ENCODE data around the gene FOXO3B. TPM values are rescaled to one million over a fixed set of nuclear protein-coding genes. Genes with fewer than 3 reads are reported as not detected.
"Not testable (repeated sequence)": the region's sequence is repeated elsewhere in the genome, so short reads cannot be mapped to it uniquely, and the experiment has no call there.

Gene FOXO3B
- total RNA-seq, 1 donor from 2014 or later: 5.7 TPM

DNA sequence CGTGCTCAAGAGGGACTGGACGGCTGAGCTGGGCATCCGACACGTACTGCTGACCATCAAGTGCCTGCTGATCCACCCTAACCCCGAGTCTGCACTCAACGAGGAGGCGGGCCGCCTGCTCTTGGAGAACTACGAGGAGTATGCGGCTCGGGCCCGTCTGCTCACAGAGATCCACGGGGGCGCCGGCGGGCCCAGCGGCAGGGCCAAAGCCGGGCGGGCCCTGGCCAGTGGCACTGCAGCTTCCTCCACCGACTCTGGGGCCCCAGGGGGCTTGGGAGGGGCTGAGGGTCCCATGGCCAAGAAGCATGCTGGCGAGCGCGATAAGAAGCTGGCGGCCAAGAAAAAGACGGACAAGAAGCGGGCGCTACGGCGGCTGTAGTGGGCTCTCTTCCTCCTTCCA lies 4.7 kb downstream of the FOXO3B start:
- H3K27ac Mint-ChIP-seq; H3K4me3 Mint-ChIP-seq; H3K4me1 Mint-ChIP-seq (ENCODE audit: low read depth); intact Hi-C loops (cut with micrococcal nuclease); H3K27me3 Mint-ChIP-seq (ENCODE audit: insufficient read depth); DNase-seq (ENCODE audit: low spot score): not testable (repeated sequence)
- H3K36me3 Mint-ChIP-seq (ENCODE audit: low read depth): peaks cover 24% of the 10 kb centered on the region
- peaks cover 15% of the 10 kb centered on the region for H3K9me3 Mint-ChIP-seq

GRCh38 chr17:18676928-18677327 lies 5.2 kb downstream of the FOXO3B start:
- intact Hi-C loops (cut with micrococcal nuclease); H3K27me3 Mint-ChIP-seq (ENCODE audit: insufficient read depth); H3K4me1 Mint-ChIP-seq (ENCODE audit: low read depth); H3K4me3 Mint-ChIP-seq; H3K27ac Mint-ChIP-seq; DNase-seq (ENCODE audit: low spot score): not testable (repeated sequence)
- H3K9me3 Mint-ChIP-seq: peaks cover 15% of the 10 kb centered on the region
- peaks cover 26% of the 10 kb centered on the region for H3K36me3 Mint-ChIP-seq (ENCODE audit: low read depth)

DNA sequence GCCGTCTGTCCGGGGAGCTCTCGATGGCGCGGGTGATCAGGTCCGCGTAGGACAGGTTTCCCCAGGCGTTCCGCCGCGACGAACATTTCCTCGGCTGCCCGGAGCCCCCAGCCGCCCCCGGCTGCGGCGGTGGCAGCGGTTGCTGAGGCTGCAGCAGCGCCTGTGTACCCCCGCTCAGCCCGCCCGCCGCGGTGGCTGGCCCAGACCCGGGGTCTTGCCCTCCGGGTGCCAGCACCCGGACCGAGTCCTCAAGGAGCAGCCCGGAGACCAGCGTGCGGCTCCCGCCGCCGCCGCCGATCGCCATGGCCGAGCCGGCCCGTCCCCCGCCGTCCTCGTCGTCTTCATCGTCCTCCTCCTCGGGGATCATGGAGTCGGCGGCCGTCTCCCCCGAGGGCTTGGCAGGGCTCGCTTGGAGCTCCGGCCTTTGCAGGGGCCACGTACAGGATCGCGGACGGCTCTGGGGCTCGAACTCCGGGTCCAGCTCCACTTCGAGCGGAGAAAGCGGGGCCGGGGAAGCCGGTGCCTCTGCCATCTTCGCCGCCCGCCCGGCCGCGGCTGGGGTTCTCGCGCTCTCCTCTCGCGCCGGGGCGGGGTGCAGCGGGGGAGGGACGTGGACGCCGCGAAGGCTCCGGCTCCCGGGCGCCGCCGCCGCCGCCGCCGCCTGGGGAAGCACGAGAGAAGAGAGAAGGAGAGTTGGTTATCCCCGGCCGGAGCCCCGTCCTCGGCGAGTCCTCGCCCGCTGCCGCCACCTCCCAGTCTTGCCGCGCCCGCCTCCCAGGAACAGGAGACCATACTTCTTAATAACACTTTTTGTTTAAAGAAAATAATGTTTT lies 9.5 kb downstream of the FOXO3B start:
- H3K27me3 Mint-ChIP-seq (ENCODE audit: insufficient read depth); H3K4me3 Mint-ChIP-seq; H3K4me1 Mint-ChIP-seq (ENCODE audit: low read depth); DNase-seq (ENCODE audit: low spot score); intact Hi-C loops (cut with micrococcal nuclease); H3K27ac Mint-ChIP-seq: not testable (repeated sequence)
- Mint-ChIP-seq H3K9me3 (peaks cover 33% of the 10 kb centered on the region), H3K36me3 (ENCODE audit: low read depth) (peaks cover 50% of the 10 kb centered on the region)

GRCh38 chr17:18668625-18669024 lies 13.5 kb downstream of the FOXO3B start:
- intact Hi-C loops (cut with micrococcal nuclease); H3K27ac Mint-ChIP-seq; H3K4me1 Mint-ChIP-seq (ENCODE audit: low read depth); H3K4me3 Mint-ChIP-seq; H3K27me3 Mint-ChIP-seq (ENCODE audit: insufficient read depth); DNase-seq (ENCODE audit: low spot score): not testable (repeated sequence)
- Mint-ChIP-seq H3K36me3 (ENCODE audit: low read depth) (peaks cover 34% of the 10 kb centered on the region), H3K9me3 (peaks cover 31% of the 10 kb centered on the region)

GRCh38 chr17:18667535-18667934 lies 14.6 kb downstream of the FOXO3B start:
- H3K4me3 Mint-ChIP-seq; DNase-seq (ENCODE audit: low spot score); intact Hi-C loops (cut with micrococcal nuclease); H3K27ac Mint-ChIP-seq; H3K4me1 Mint-ChIP-seq (ENCODE audit: low read depth); H3K27me3 Mint-ChIP-seq (ENCODE audit: insufficient read depth): not testable (repeated sequence)
- Mint-ChIP-seq H3K36me3 (ENCODE audit: low read depth) (peaks cover 35% of the 10 kb centered on the region), H3K9me3 (peaks cover 38% of the 10 kb centered on the region)

- H3K27ac Mint-ChIP-seq; H3K4me1 Mint-ChIP-seq (ENCODE audit: low read depth); H3K27me3 Mint-ChIP-seq (ENCODE audit: insufficient read depth); intact Hi-C loops (cut with micrococcal nuclease); H3K4me3 Mint-ChIP-seq; DNase-seq (ENCODE audit: low spot score): not testable (repeated sequence)
- H3K9me3 Mint-ChIP-seq: peaks cover 48% of the 10 kb centered on the region
- peaks cover 30% of the 10 kb centered on the region for H3K36me3 Mint-ChIP-seq (ENCODE audit: low read depth)
Observed at GRCh38 chr17:18666326-18666725, 15.8 kb downstream of the FOXO3B start.

DNA sequence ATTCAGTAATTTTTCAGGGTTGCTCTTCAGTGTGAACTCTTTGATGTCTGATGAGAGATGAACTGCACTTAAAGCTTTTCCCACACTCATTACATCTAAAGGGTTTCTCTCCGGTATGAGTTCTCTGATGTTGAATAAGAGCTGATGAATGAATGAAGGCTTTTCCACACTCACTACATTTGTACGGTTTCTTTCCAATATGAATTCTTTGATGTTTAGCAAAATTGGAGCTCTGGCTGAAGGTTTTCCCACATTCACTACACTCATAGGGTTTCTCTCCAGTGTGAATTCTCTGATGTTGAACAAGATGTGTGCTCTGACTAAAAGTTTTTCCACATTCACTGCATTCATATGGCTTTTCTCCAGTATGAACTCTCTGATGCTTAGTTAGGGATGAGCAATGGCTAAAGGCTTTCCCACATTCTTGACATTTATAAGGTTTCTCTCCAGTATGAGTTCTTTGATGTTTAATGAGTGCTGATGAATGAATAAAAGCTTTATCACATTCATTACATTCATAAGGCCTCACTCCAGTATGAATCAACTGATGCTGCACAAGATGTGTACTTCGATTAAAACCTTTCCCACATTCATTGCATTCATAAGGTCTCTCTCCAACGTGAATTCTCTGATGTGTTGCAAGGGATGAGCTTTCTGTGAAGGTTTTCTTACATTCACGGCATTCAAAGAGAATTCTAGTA lies 20.0 kb downstream of the FOXO3B start:
- H3K36me3 Mint-ChIP-seq (ENCODE audit: low read depth): not testable (repeated sequence)

DNA sequence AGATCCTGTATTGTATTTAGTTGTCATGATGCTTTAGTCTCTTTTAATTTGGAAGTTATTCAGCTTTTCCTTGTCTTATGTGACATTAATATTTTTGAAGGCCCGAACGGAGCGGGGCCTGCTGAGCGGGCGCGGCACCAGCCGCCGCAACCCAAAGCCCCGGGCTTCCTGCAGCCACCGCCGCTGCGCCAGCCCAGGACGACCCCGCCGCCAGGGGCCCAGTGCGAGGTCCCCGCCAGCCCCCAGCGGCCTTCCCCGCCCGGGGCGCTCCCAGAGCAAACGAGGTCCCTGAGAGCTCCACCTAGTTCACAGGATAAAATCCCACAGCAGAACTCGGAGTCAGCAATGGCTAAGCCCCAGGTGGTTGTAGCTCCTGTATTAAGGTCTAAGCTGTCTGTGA lies 32.0 kb downstream of the FOXO3B start:
- DNase-seq (ENCODE audit: low spot score); H3K27ac Mint-ChIP-seq; H3K27me3 Mint-ChIP-seq (ENCODE audit: insufficient read depth); H3K9me3 Mint-ChIP-seq; intact Hi-C loops (cut with micrococcal nuclease); H3K4me1 Mint-ChIP-seq (ENCODE audit: low read depth); H3K4me3 Mint-ChIP-seq; H3K36me3 Mint-ChIP-seq (ENCODE audit: low read depth): not testable (repeated sequence)

More for the DNA sequence above, 20.0 kb downstream of the FOXO3B start:
- H3K4me3 Mint-ChIP-seq; H3K27me3 Mint-ChIP-seq (ENCODE audit: insufficient read depth); DNase-seq (ENCODE audit: low spot score); H3K27ac Mint-ChIP-seq; H3K4me1 Mint-ChIP-seq (ENCODE audit: low read depth); intact Hi-C loops (cut with micrococcal nuclease): not testable (repeated sequence)
- peaks cover 34% of the 10 kb centered on the region for H3K9me3 Mint-ChIP-seq

GRCh38 chr17:18644291-18644690 lies 37.8 kb downstream of the FOXO3B start, which contains the start of gene TBC1D28:
Gene TBC1D28 (minus strand): TSS chr17:18644391. CDS start chr17:18641352, 3,039 bp downstream.
- H3K4me1 Mint-ChIP-seq (ENCODE audit: low read depth); H3K9me3 Mint-ChIP-seq; H3K27me3 Mint-ChIP-seq (ENCODE audit: insufficient read depth); DNase-seq (ENCODE audit: low spot score); H3K27ac Mint-ChIP-seq; H3K4me3 Mint-ChIP-seq; H3K36me3 Mint-ChIP-seq (ENCODE audit: low read depth); intact Hi-C loops (cut with micrococcal nuclease): not testable (repeated sequence)

GRCh38 chr17:18643124-18643523 lies 39.0 kb downstream of the FOXO3B start:
- H3K27ac Mint-ChIP-seq; H3K4me3 Mint-ChIP-seq; intact Hi-C loops (cut with micrococcal nuclease); H3K4me1 Mint-ChIP-seq (ENCODE audit: low read depth); H3K9me3 Mint-ChIP-seq; H3K27me3 Mint-ChIP-seq (ENCODE audit: insufficient read depth); H3K36me3 Mint-ChIP-seq (ENCODE audit: low read depth); DNase-seq (ENCODE audit: low spot score): not testable (repeated sequence)

DNA sequence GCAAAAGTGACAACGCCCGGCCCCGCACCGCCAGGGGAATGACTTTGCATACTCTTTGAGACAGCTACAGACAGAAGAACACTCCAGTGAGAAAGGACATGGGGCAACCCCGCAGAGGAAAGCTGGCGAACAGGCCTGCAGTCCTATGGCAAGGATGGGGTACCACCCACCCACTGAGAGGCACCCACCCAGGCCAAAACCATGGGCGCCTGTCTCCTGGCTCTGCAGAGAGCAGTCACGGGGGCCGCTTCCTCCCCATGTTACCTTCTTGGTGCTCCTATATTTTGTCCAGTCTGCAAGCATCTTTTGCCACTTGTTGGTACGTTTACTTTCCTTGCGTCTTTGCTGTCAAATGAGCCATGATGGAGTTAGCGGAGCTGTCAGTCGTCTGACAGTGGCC lies 43.8 kb downstream of the FOXO3B start:
- H3K36me3 Mint-ChIP-seq (ENCODE audit: low read depth); DNase-seq (ENCODE audit: low spot score); H3K4me3 Mint-ChIP-seq; H3K9me3 Mint-ChIP-seq; H3K27ac Mint-ChIP-seq; H3K4me1 Mint-ChIP-seq (ENCODE audit: low read depth); intact Hi-C loops (cut with micrococcal nuclease): not testable (repeated sequence)
- H3K27me3 Mint-ChIP-seq (ENCODE audit: insufficient read depth): peaks cover 14% of the 10 kb centered on the region

GRCh38 chr17:18636237-18636636 lies 45.9 kb downstream of the FOXO3B start:
- H3K4me3 Mint-ChIP-seq; H3K4me1 Mint-ChIP-seq (ENCODE audit: low read depth); H3K36me3 Mint-ChIP-seq (ENCODE audit: low read depth); DNase-seq (ENCODE audit: low spot score); H3K9me3 Mint-ChIP-seq; intact Hi-C loops (cut with micrococcal nuclease); H3K27ac Mint-ChIP-seq: not testable (repeated sequence)
- H3K27me3 Mint-ChIP-seq (ENCODE audit: insufficient read depth): peaks cover 14% of the 10 kb centered on the region

GRCh38 chr17:18635773-18636172 lies 46.3 kb downstream of the FOXO3B start:
- peaks cover 14% of the 10 kb centered on the region for H3K27me3 Mint-ChIP-seq (ENCODE audit: insufficient read depth)
- H3K36me3 Mint-ChIP-seq (ENCODE audit: low read depth); H3K9me3 Mint-ChIP-seq; H3K27ac Mint-ChIP-seq; DNase-seq (ENCODE audit: low spot score); intact Hi-C loops (cut with micrococcal nuclease); H3K4me1 Mint-ChIP-seq (ENCODE audit: low read depth); H3K4me3 Mint-ChIP-seq: not testable (repeated sequence)
